Measurements from ENCODE around the gene ARID2. TPM values are rescaled to one million over a fixed set of nuclear protein-coding genes. Genes with fewer than 3 reads are reported as not detected.

The ARID2 gene
- total RNA-seq, 4 donors from 2014 or later, result 25.3 to 40.4 (median 30.6) TPM

DNA sequence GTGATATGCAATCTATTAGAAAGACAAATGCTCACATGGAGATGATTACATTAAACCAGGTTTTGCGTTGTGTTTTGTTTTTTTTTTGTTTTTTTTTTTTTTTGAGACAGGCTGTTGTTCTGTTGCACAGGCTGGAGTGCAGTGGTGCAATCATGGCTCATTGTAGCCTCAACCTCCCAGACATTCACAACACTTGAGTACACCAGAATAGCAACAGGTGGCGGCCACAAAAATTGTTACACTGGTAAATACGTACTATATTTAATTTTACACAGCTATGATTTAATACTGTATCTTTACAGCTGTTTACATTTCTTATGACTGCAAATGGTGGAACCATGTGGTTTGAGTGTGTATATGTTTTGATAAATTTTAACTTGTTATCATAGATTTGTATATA is 200.9 kb downstream of the ARID2 start:
- intact Hi-C loops (cut with DNase I; ENCODE audit: low total_unique reads), result no loop called here
- H3K4me3 ChIP-seq (ENCODE audit: low read depth, poor library complexity, severe bottlenecking), result no peak overlapping the region
- TF ChIP-seq, protein P1, sequence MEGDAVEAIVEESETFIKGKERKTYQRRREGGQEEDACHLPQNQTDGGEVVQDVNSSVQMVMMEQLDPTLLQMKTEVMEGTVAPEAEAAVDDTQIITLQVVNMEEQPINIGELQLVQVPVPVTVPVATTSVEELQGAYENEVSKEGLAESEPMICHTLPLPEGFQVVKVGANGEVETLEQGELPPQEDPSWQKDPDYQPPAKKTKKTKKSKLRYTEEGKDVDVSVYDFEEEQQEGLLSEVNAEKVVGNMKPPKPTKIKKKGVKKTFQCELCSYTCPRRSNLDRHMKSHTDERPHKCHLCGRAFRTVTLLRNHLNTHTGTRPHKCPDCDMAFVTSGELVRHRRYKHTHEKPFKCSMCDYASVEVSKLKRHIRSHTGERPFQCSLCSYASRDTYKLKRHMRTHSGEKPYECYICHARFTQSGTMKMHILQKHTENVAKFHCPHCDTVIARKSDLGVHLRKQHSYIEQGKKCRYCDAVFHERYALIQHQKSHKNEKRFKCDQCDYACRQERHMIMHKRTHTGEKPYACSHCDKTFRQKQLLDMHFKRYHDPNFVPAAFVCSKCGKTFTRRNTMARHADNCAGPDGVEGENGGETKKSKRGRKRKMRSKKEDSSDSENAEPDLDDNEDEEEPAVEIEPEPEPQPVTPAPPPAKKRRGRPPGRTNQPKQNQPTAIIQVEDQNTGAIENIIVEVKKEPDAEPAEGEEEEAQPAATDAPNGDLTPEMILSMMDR (IDR thresholded peaks at IDR 0.05), result no peak
- TF ChIP-seq POLR2A (IDR thresholded peaks at IDR 0.05), result no peak
- WGBS, 2 donors, result 92 to 94% methylated on average over 3 of the region's 3 CpGs
- DNase-seq (ENCODE audit: low spot score in 2 of 2), result no peak

DNA sequence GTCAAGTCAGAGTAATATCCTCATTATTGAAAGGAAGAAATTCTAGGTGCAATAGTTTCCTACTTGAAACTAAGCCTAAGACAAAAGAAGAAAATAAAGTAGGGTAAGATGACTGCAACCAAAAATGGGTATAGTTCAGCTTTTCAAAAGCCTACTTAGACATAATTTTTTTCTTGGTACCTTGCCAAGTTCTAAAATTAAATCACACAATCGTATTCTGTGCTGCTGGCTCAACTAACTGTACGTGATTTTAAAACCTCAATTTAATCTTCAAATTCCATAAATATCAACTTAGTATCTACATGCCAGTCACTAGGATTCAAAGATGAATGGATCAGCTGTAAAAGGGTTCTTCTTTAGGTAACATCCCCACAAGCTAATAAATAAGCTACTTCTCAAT is 204.0 kb downstream of the ARID2 start:
- no peak overlapping the region for H3K4me3 ChIP-seq (ENCODE audit: low read depth, poor library complexity, severe bottlenecking)
- WGBS, 2 donors, result 25 to 26% methylated on average over 2 of the region's 2 CpGs

DNA sequence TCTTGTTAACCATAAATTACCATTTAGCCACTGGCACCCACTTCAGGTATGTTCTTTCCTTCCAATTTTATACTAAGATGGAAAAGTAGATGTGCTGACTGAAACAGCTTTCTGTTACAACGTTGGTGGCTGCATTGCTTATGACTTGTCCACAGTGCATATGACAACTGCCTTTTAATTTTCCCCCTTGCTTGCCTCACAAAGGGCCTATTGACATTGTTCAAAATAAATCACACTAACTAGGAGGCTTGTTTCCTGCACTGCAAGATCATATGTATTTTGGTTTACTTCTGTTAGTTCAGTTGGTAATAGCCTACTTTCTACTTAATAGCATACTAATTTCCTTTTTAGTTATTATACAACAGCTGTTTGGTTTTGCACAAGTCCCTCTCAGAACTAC is 205.4 kb downstream of the ARID2 start:
- DNase-seq (ENCODE audit: low spot score in 2 of 2), result no peak
- no peak overlapping the region for H3K4me3 ChIP-seq (ENCODE audit: low read depth, poor library complexity, severe bottlenecking)
- no peak for TF ChIP-seq POLR2A (IDR thresholded peaks at IDR 0.05)
- WGBS, 2 donors, result 27 to 29% methylated on average over 1 of the region's 1 CpG
- intact Hi-C loops (cut with DNase I; ENCODE audit: low total_unique reads), result no loop called here

More for the DNA sequence above, 204.0 kb downstream of the ARID2 start:
- DNase-seq (ENCODE audit: low spot score in 2 of 2), result no peak
- TF ChIP-seq, protein P1 (IDR thresholded peaks at IDR 0.05), result no peak
- no peak for TF ChIP-seq POLR2A (IDR thresholded peaks at IDR 0.05)
- intact Hi-C loops (cut with DNase I; ENCODE audit: low total_unique reads), result no loop called here

DNA sequence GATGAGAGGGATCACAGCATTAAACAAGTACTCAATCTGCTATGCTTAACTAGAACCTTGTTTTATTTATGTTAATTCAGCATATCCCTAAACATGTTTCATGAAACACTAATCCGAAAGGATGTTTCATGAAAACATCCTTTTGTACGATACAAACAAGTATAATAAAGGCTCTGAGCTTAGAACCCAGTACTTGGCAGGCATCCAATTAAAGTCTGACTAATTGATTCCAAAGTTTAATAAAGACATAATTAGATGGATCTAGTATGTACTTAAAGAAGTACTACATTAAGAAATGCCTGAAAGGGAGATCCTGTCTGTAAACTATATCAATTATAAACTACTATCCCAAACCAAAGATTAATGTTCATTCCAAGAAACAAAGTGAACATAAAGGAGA is 209.1 kb downstream of the ARID2 start:
- intact Hi-C loops (cut with DNase I; ENCODE audit: low total_unique reads), result no loop called here
- TF ChIP-seq, protein P1 (IDR thresholded peaks at IDR 0.05), result no peak
- TF ChIP-seq POLR2A (IDR thresholded peaks at IDR 0.05), result no peak
- no peak for DNase-seq (ENCODE audit: low spot score in 2 of 2)
- WGBS, 2 donors, result 68% methylated on average over 2 of the region's 2 CpGs
- H3K4me3 ChIP-seq (ENCODE audit: low read depth, poor library complexity, severe bottlenecking), result no peak overlapping the region

DNA sequence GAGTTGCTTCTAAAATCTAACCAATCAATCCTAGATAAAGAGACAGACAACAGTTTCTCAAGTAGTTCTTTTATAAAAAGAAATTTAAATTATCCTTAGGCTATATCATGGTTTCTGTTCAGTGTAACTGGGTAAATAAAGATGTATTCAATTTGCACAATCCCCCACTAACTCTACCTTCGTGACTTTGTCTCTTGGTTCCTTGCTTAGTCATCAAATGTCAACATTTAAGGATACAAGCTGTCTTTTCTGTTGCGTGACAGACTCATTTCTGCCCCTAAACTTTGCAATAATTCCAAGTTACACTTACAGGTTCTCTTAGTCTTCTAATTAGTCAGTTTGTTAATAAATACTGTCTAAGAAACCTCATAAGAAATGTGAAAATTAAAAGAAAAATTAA is 210.3 kb downstream of the ARID2 start:
- TF ChIP-seq, protein P1 (IDR thresholded peaks at IDR 0.05), result no peak
- TF ChIP-seq POLR2A (IDR thresholded peaks at IDR 0.05), result no peak
- H3K4me3 ChIP-seq (ENCODE audit: low read depth, poor library complexity, severe bottlenecking), result no peak overlapping the region
- intact Hi-C loops (cut with DNase I; ENCODE audit: low total_unique reads), result no loop called here
- DNase-seq (ENCODE audit: low spot score in 2 of 2), result no peak
- 96 to 97% methylated on average over 2 of the region's 2 CpGs for WGBS, 2 donors

DNA sequence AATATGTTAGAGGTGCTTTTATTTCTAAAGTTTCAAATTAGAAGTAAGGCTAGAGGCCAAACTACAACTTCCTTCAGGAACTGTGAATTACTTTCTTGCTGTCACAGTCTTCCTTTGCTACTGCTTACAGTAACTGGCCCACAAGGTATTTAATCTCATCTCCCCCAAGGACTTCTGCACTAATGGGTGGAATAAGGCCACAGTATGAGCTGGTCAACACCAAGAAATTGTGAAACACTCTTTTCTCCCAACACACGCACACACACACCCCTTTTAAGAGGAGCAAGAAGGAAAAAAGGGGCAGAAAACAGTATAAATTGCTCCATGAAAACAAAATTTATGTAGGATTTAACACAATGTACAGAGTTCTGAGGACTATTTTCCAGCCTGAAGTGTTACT is 215.3 kb downstream of the ARID2 start:
- no peak for DNase-seq (ENCODE audit: low spot score in 2 of 2)
- intact Hi-C loops (cut with DNase I; ENCODE audit: low total_unique reads), result no loop called here
- H3K4me3 ChIP-seq (ENCODE audit: low read depth, poor library complexity, severe bottlenecking), result no peak overlapping the region
- WGBS, 2 donors, result 95 to 100% methylated on average over 1 of the region's 1 CpG
- TF ChIP-seq, protein P1 (IDR thresholded peaks at IDR 0.05), result no peak
- TF ChIP-seq POLR2A (IDR thresholded peaks at IDR 0.05), result no peak
